MCF 10A (cell line): ENCODE results near the gene GREB1L. TPM values are rescaled to one million over a fixed set of nuclear protein-coding genes. Genes with fewer than 3 reads are reported as not detected.

Source experiments
- BruUV-seq: library from RNA; stranded (reverse); fragments of 400-500 nt; replicated peaks from 2 replicates; lab custom pipeline; 2021; lab: Mats Ljungman, UMichigan
- CTCF ChIA-PET: fragments of 300-600 bp; sonication (Branson Sonifier 250); formaldehyde crosslinking; extraction: SDS; loops from one replicate; lab custom pipeline; 2021; ENCODE audit warnings: antibody characterized with exemption, inconsistent platforms; lab: Yijun Ruan, JAX
- POLR2A ChIA-PET: fragments of 300-600, 350-650 bp; sonication (Branson Sonifier 250); formaldehyde crosslinking; extraction: SDS; loops from one replicate; lab custom pipeline; 2020; ENCODE audit warnings: antibody characterized with exemption, inconsistent platforms; lab: Yijun Ruan, JAX
- DNase-seq: peaks from one replicate; pipeline ENCODE4 v3.0.0-alpha.2; 2018; ENCODE audit not compliant: unreplicated experiment
- H3K27ac Mint-ChIP-seq: one replicate; pipeline ENCODE4 v1.8.0; 2022; ENCODE audit warnings: mild to moderate bottlenecking, low read depth, mixed read lengths; ENCODE audit not compliant: unreplicated experiment
- H3K27me3 Mint-ChIP-seq: one replicate; pipeline ENCODE4 v1.8.0; 2022; ENCODE audit warnings: mixed read lengths; ENCODE audit not compliant: insufficient read depth, unreplicated experiment
- H3K36me3 Mint-ChIP-seq: one replicate; pipeline ENCODE4 v1.8.0; 2022; ENCODE audit warnings: mild to moderate bottlenecking, moderate library complexity, mixed read lengths; ENCODE audit not compliant: insufficient read depth, unreplicated experiment
- H3K4me1 Mint-ChIP-seq: one replicate; pipeline ENCODE4 v1.8.0; 2022; ENCODE audit warnings: mixed read lengths; ENCODE audit not compliant: insufficient read depth, unreplicated experiment
- H3K4me3 Mint-ChIP-seq: one replicate; pipeline ENCODE4 v1.8.0; 2022; ENCODE audit warnings: mild to moderate bottlenecking, moderate library complexity, mixed read lengths; ENCODE audit not compliant: unreplicated experiment
- H3K9me3 Mint-ChIP-seq: one replicate; pipeline ENCODE4 v1.8.0; 2022; ENCODE audit warnings: mixed read lengths; ENCODE audit not compliant: unreplicated experiment
- CTCF ChIP-seq: fragments of 200-600 bp; IDR thresholded peaks from one replicate; pipeline ENCODE4 v1.8.0; 2022; ENCODE audit warnings: antibody characterized with exemption, mild to moderate bottlenecking; ENCODE audit not compliant: unreplicated experiment
- intact Hi-C: fragments of 100-400 bp; cut with micrococcal nuclease; formaldehyde crosslinking; loops from 2 replicates; pipeline ENCODE4 v1.14.1; 2022
- total RNA-seq: library from RNA; stranded (reverse); gene quantifications from 2 replicates; pipeline ENCODE4 v1.2.3, GENCODE V29; 2022

The GREB1L gene
- total RNA-seq, 1 experiment from 2014 or later, result 9.4 TPM

- ChIA-PET CTCF (interaction anchor here (0.6 to 0.8 kb wide), 2 partner anchors 13 to 344 kb away, joined by 4 read pairs; partner anchors contain the start of gene GREB1L), POLR2A (no interaction called here)
- Mint-ChIP-seq H3K36me3 (no peaks in the 10 kb centered on the region), H3K4me1 (peaks cover 9% of the 10 kb centered on the region), H3K4me3 (no peak overlapping the region), H3K27me3 (no peaks in the 10 kb centered on the region), H3K27ac (no peak overlapping the region), H3K9me3 (no peaks in the 10 kb centered on the region)
- no peak for DNase-seq
- intact Hi-C loops, result no loop called here
- BruUV-seq, result no TSS peak
- TF ChIP-seq CTCF, result no peak
Observed at GRCh38 chr18:21254576-21254975, 12.5 kb downstream of the GREB1L start.

- CTCF ChIA-PET, result interaction anchor here (0.6 to 0.8 kb wide), 2 partner anchors 13 to 187 kb away, joined by 3 to 4 read pairs; partner anchors contain the start of gene GREB1L
- no peak for DNase-seq
- no peaks in the 10 kb centered on the region for H3K27me3 Mint-ChIP-seq
- no peak overlapping the region for H3K4me3 Mint-ChIP-seq
- H3K27ac Mint-ChIP-seq, result no peak overlapping the region
- intact Hi-C loops, result no loop called here
- POLR2A ChIA-PET, result interaction anchor here (0.7 kb wide), 1 partner anchor 9 kb away, joined by 3 read pairs; no protein-coding TSS in a partner anchor
- TF ChIP-seq CTCF, result no peak
- no peaks in the 10 kb centered on the region for H3K36me3 Mint-ChIP-seq
- no TSS peak for BruUV-seq
- H3K4me1 Mint-ChIP-seq, result peaks cover 3% of the 10 kb centered on the region
- no peaks in the 10 kb centered on the region for H3K9me3 Mint-ChIP-seq
Observed at GRCh38 chr18:21255211-21255610, 13.2 kb downstream of the GREB1L start.

GRCh38 chr18:21257386-21257785, 15.4 kb downstream of the GREB1L start:
- TF ChIP-seq CTCF, result no peak
- H3K27ac Mint-ChIP-seq, result no peak overlapping the region
- BruUV-seq, result no TSS peak

GRCh38 chr18:21260621-21261020, 18.6 kb downstream of the GREB1L start:
- ChIA-PET CTCF (interaction anchor here (0.5 to 1.0 kb wide), 6 partner anchors 11 to 188 kb away, joined by 3 to 5 read pairs (median 4); no protein-coding TSS in a partner anchor), POLR2A (interaction anchor here (0.6 to 1.7 kb wide), 4 partner anchors 12 to 53 kb away, joined by 3 to 9 read pairs (median 4); partner anchors contain the start of gene GREB1L)
- peaks cover 8% of the 10 kb centered on the region for H3K4me1 Mint-ChIP-seq
- BruUV-seq, result no TSS peak
- DNase-seq, result no peak
- no peak for TF ChIP-seq CTCF
- intact Hi-C loops, result no loop called here
- H3K9me3 Mint-ChIP-seq, result no peaks in the 10 kb centered on the region
- no peaks in the 10 kb centered on the region for H3K36me3 Mint-ChIP-seq
- no peaks in the 10 kb centered on the region for H3K27me3 Mint-ChIP-seq
- no peak overlapping the region for H3K4me3 Mint-ChIP-seq
- H3K27ac Mint-ChIP-seq, result no peak overlapping the region

More at GRCh38 chr18:21257386-21257785, 15.4 kb downstream of the GREB1L start:
- H3K4me3 Mint-ChIP-seq, result no peak overlapping the region
- H3K4me1 Mint-ChIP-seq, result peaks cover 3% of the 10 kb centered on the region
- no peaks in the 10 kb centered on the region for H3K27me3 Mint-ChIP-seq
- no peaks in the 10 kb centered on the region for H3K36me3 Mint-ChIP-seq
- ChIA-PET CTCF (no interaction called here), POLR2A (no interaction called here)
- no peak for DNase-seq
- H3K9me3 Mint-ChIP-seq, result no peaks in the 10 kb centered on the region
- intact Hi-C loops, result no loop called here
